Measurements from ENCODE around the gene NACA.

The NACA gene

DNA sequence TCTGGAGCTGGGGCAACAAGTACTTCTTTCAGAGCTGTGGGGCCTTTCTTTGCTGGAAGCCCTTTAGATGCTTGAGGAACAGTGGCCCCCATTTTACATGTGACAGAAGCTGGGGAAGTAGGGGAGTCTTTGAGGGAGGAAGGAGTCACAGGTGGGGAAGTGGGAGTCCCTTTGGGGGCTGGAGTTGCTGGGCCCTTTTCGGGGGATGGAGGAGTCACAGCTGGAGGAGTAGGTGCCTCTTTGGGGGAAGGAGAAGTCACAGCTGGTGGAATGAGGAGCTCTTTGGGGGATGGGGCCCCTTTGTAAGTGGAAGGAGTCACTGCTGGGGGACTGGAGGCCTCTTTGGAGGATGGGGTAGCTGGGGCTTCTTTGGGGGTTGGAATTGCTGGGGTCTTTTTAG is 8.6 kb downstream of the NACA start:
- TF ChIP-seq, protein P1, sequence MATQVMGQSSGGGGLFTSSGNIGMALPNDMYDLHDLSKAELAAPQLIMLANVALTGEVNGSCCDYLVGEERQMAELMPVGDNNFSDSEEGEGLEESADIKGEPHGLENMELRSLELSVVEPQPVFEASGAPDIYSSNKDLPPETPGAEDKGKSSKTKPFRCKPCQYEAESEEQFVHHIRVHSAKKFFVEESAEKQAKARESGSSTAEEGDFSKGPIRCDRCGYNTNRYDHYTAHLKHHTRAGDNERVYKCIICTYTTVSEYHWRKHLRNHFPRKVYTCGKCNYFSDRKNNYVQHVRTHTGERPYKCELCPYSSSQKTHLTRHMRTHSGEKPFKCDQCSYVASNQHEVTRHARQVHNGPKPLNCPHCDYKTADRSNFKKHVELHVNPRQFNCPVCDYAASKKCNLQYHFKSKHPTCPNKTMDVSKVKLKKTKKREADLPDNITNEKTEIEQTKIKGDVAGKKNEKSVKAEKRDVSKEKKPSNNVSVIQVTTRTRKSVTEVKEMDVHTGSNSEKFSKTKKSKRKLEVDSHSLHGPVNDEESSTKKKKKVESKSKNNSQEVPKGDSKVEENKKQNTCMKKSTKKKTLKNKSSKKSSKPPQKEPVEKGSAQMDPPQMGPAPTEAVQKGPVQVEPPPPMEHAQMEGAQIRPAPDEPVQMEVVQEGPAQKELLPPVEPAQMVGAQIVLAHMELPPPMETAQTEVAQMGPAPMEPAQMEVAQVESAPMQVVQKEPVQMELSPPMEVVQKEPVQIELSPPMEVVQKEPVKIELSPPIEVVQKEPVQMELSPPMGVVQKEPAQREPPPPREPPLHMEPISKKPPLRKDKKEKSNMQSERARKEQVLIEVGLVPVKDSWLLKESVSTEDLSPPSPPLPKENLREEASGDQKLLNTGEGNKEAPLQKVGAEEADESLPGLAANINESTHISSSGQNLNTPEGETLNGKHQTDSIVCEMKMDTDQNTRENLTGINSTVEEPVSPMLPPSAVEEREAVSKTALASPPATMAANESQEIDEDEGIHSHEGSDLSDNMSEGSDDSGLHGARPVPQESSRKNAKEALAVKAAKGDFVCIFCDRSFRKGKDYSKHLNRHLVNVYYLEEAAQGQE (IDR thresholded peaks at IDR 0.05; ENCODE audit: insufficient replicate concordance, low read depth) = no peak
- peak; percentile 53; the same call in 1 of the 2 replicates for TF ChIP-seq SPI1 (IDR thresholded peaks at IDR 0.05; ENCODE audit: borderline replicate concordance, low read depth)
- peak; percentile 82 for TF ChIP-seq POLR2AphosphoS5 (IDR thresholded peaks at IDR 0.05; ENCODE audit: low read depth)
- Histone ChIP-seq H3K27ac (replicated peaks) (peak overlapping the region; percentile 59), H3K27me3 (ENCODE audit: insufficient read depth, poor library complexity, severe bottlenecking) (no peaks in the 10 kb centered on the region), H3K4me3 (replicated peaks; ENCODE audit: insufficient read depth, low read length) (no peak overlapping the region)
- DNase-seq (ENCODE audit: low read depth in 1 of 2, low spot score in 1 of 2) = peak; percentile 71 to 73

GRCh38 chr12:56715798-56716197 is 9.3 kb downstream of the NACA start:
- H3K4me3 ChIP-seq (replicated peaks; ENCODE audit: insufficient read depth, low read length) = no peak overlapping the region
- peak overlapping the region; percentile 59 for H3K27ac ChIP-seq (replicated peaks)
- DNase-seq (ENCODE audit: low read depth in 1 of 2, low spot score in 1 of 2) = peak in 1 of 2 experiments; percentile 23
- TF ChIP-seq POLR2AphosphoS5 (IDR thresholded peaks at IDR 0.05; ENCODE audit: low read depth) = no peak; the same call in 1 of the 2 replicates
- TF ChIP-seq SPI1 (IDR thresholded peaks at IDR 0.05; ENCODE audit: borderline replicate concordance, low read depth) = no peak
- no peak for TF ChIP-seq GABPA (IDR thresholded peaks at IDR 0.05; ENCODE audit: low read depth)
- H3K27me3 ChIP-seq (ENCODE audit: insufficient read depth, poor library complexity, severe bottlenecking) = no peaks in the 10 kb centered on the region

- H3K4me3 ChIP-seq (replicated peaks; ENCODE audit: insufficient read depth, low read length) = no peak overlapping the region
- peak in 1 of 2 experiments; percentile 14 for DNase-seq (ENCODE audit: low read depth in 1 of 2, low spot score in 1 of 2)
- TF ChIP-seq, protein P1 (IDR thresholded peaks at IDR 0.05; ENCODE audit: insufficient replicate concordance, low read depth) = no peak
- no peak for TF ChIP-seq GABPA (IDR thresholded peaks at IDR 0.05; ENCODE audit: low read depth)
- peak overlapping the region; percentile 26 for H3K27ac ChIP-seq (replicated peaks)
- no peaks in the 10 kb centered on the region for H3K27me3 ChIP-seq (ENCODE audit: insufficient read depth, poor library complexity, severe bottlenecking)
Measured at GRCh38 chr12:56714431-56714929, 10.6 kb downstream of the NACA start.

- H3K27ac ChIP-seq (replicated peaks) = peak overlapping the region; percentile 58
- DNase-seq (ENCODE audit: low read depth in 1 of 2, low spot score in 1 of 2) = peak; percentile 47 to 79
- no peak; the same call in 1 of the 2 replicates for TF ChIP-seq POLR2AphosphoS5 (IDR thresholded peaks at IDR 0.05; ENCODE audit: low read depth)
- TF ChIP-seq GABPA (IDR thresholded peaks at IDR 0.05; ENCODE audit: low read depth) = no peak
- TF ChIP-seq CTCF (IDR thresholded peaks at IDR 0.05; ENCODE audit: insufficient read depth, low read length) = no peak
- TF ChIP-seq, protein P1 (IDR thresholded peaks at IDR 0.05; ENCODE audit: insufficient replicate concordance, low read depth) = no peak
- TF ChIP-seq SPI1 (IDR thresholded peaks at IDR 0.05; ENCODE audit: borderline replicate concordance, low read depth) = no peak
- no peak overlapping the region for H3K4me3 ChIP-seq (replicated peaks; ENCODE audit: insufficient read depth, low read length)
- no peaks in the 10 kb centered on the region for H3K27me3 ChIP-seq (ENCODE audit: insufficient read depth, poor library complexity, severe bottlenecking)
Measured at GRCh38 chr12:56713345-56713744, 11.8 kb downstream of the NACA start.
